Activated CD4-positive, alpha-beta T cell treated with anti-CD3 and anti-CD28 coated beads, Interleukin-2, amount 50 U/mL, for 24 hours (primary cell): ENCODE measurements around the gene TPD52L1.

Experiments used
- DNase-seq, 2 donors: peaks; one replicate each; pipeline ENCODE4 v3.0.0-alpha.2; 2020; ENCODE audit warnings: low read depth in 1 of 2, low spot score in 1 of 2

TPD52L1 gene

DNA sequence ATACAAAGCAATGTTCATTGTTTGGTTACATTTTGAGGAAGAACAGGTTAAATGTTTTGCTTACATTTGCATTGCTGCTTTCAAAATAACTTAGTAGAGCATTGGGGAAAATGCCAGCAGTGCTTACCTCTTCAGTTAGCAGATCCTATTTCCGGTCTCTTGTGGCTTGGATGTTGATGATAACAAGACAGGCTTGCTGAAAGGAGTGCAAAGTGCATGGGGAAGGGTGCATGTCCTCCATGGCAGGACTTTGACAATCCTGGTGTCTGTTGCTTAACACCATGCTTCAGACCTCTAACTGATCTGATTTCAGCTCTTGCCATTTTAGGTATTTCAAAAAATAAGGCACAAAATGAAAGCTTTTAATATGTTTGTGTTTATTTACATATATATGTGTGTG lies 21.1 kb downstream of the TPD52L1 start:
- no peak for DNase-seq

DNA sequence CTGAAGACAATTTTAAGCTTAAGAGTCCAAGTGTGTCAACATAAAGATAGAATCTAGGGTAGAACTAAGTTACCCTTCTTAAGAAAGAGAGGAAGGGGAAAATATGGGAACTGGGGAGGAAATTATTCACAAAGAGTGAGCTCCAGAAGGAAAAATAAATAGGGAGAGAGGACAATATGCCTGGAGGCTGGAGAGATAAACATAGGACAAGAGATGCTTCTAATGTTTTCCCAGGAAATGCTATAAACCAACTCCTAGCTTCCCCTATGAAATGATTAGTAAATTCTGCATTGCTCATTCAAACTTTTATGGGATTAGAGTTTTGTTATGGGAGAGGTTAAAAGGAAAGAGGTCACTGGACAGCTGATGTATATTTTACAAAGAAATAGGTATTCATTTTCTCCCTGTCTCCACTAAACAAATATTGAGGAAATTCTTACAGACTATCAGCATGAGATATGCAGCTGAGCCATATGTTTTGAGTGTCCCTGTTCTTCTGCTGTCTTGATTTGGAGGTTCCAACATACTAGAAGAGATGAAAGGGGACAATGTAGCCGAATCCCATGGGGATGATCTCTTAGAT lies 22.0 kb downstream of the TPD52L1 start:
- no peak for DNase-seq

GRCh38 chr6:125182237-125183008 lies 28.9 kb downstream of the TPD52L1 start:
- no peak for DNase-seq

DNA sequence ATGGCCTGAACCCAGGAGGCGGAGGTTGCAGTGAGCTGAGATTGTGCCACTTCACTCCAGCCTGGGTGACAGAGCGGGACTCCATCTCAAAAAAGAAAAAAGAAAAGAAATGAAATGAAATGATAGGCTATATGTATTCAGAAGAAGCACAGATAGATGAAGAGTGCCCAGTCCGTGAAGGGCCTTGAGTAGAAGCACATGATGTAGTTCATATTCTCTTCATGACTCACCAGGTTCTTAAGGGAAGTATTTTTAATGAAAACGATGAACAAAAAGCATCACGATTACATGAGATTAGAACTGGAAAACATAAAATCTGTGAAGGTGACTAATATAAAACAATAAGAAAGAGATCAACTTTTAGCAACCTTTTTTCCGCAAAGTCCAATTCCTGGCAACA lies 29.8 kb downstream of the TPD52L1 start:
- no peak for DNase-seq

GRCh38 chr6:125188037-125188436 lies 34.5 kb downstream of the TPD52L1 start:
- DNase-seq: no peak

- no peak for DNase-seq
These were observed 35.1 kb downstream of the TPD52L1 start for GRCh38 chr6:125188594-125189203.

DNA sequence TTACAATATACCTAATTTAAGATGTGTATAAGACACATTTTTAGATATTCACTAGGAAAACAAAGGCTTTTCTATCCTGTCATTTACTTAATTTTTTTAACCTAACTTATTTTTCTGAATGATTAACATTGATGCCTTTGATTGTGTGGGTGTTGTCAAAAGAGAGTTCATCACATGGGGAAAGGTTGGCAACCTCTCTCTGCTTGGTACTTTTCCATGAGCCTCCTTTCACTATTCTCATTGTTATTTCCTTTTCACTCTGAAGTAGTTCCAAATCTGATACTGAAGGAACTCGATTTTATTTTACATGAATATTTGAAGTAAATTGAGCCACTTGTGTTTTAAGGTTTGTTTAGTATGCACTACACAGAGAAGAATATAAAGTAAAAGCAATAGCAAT lies 35.9 kb downstream of the TPD52L1 start:
- no peak for DNase-seq

GRCh38 chr6:125190667-125191066 lies 37.1 kb downstream of the TPD52L1 start:
- DNase-seq: no peak

DNA sequence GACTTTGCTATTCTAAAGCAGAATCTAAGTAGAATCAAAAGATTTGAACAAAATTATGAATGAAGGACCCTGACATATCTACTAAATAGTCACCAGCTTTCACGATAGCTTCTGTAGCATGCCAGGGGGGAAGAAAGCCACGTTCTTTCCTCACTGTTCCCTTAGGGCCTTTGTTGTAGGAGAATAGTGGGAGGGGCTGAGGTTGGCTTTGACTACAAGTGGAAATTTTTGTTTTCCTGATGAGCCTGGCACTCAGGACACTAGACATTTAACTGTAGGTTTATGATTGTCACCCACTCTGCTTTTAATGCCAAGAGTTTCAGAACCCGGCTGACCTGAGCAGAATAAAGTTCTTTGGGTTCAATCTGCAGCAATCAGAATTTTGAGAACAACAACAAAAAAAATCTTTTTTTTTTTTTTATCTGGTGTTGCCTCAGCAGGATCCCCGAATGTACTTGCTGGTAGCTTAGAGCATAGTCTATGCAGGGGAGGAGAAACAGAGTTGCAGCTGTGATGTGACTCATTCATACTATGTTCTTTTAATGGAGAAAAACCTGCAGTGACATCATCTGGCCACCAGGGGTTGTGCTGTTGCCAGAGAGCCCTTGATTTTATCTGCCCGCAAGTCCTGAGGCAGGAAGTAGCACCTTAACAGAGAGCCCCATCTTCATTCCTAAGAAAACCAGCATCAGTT lies 38.5 kb downstream of the TPD52L1 start:
- peak; percentile 10 to 42 for DNase-seq

DNA sequence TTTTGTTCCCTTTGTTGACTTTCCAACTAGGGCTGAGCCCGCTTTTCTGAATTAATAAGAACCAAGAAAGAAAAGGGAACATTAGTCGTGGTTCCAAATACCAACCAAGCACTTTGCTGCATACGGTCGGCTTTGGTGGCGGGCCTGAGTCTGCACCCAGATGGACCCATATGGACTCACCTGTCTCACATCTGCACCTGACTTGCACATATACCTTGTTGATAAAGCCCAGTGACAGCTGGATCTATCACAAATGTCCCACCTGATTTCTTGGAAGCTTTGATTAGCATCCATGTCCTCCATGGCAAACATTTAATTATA lies 39.0 kb downstream of the TPD52L1 start:
- no peak for DNase-seq

GRCh38 chr6:125193208-125193607 lies 39.6 kb downstream of the TPD52L1 start:
- DNase-seq: no peak

GRCh38 chr6:125194941-125195340 lies 41.4 kb downstream of the TPD52L1 start:
- DNase-seq: no peak

DNA sequence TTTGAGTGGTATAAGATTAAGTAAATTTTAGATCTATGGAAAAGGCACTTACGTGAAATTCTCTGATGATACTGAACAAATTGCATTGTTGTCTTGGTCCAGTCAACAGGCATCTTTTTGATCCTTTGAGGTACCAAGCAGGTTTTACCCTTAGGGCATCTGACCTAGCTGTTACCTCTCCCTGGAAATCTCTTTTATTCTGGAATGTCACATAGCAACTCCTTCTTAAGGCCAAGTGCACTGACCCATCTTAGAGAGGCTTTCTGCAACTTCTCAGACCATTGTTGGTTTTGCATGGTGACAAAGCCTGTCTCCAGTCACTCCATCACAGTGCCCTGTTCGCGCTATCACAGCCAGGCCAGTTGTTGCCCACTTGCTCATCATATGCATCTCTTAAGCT lies 42.0 kb downstream of the TPD52L1 start:
- DNase-seq: no peak

- no peak for DNase-seq
These were observed 43.0 kb downstream of the TPD52L1 start for GRCh38 chr6:125196613-125197012.

DNA sequence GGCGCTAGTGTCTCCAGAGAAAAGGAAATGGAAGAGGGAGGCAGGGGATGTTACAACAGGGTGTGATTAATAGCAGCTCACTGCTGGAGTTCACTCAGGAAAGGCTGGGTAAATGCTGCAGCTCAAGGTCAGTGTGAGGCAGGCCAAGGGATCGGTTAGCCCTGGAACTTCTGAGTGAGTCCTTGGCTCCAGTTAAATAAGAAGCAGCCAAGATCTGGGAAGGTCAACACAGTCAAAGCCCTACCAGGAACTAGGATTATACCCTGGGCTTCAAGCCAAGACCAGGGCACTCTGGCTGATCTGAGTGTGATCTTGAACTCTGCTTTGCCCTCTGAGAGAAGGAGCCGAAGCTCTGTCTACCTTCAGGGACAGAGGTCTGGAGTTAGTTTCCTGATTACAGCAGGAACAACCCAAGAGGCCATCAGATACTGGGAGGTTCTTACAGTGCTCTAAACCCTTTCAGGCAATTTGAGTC lies 44.3 kb downstream of the TPD52L1 start:
- DNase-seq: no peak

DNA sequence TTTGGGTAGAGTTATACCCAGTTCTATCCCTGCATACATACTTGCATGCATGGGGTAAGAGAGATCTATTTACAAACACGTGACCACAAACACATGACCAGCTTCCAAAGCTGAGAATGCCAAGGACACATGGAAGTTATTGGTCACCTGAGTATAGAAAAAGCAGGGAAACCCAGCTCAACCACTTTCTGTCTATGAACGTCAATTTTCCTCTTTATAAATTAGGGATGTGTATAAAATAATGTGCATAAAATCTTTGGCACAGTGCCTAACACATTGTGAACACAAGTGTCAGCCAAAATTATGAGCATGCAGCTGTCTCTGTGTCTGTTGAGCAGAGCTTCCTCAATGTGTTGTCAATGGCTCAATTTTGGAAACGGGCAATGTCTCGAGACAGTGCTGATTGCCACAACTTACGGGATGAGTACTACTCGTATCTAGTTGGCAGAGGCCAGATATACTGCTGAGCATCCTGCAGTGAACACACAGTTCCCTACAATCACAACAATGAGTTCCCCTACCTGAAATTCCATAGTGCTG lies 44.9 kb downstream of the TPD52L1 start:
- DNase-seq: no peak

GRCh38 chr6:125200941-125201340 lies 47.4 kb downstream of the TPD52L1 start:
- DNase-seq: no peak

DNA sequence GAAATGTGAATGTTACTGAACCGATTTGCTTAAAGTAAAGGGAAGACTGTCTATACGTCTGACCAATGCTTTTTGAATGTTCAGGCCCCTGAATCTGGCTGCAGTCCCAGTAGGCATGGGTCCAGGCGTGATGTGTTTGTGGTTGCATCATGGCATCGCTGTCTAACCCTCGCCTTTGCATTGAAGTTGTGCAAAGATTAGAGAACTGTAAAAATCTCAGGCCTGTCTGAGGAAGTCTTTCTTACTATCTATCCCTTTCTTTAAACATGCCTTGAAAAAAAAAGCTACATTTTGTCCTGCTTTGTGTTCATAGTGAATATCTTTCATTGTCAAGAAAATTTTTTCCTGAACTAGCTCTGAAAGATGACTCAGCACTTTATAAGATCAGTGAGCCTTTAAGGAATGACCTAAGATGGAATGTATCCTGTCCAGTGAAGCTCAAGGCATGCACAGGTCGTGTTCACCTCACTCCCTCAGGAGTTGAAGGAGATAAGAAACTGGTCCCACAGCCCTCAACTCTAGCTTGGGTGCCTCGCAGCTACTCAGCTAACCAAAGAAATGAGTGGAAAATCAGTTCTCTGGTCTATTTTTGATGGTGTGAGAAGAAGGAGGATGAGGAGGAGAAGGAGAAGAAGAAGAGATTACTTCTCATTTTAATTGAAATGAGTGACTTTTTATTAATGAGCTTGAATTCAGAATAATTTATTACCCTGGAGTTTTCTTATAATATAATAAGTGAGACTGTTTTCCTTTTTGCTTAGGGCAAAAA lies 48.6 kb downstream of the TPD52L1 start:
- no peak for DNase-seq

DNA sequence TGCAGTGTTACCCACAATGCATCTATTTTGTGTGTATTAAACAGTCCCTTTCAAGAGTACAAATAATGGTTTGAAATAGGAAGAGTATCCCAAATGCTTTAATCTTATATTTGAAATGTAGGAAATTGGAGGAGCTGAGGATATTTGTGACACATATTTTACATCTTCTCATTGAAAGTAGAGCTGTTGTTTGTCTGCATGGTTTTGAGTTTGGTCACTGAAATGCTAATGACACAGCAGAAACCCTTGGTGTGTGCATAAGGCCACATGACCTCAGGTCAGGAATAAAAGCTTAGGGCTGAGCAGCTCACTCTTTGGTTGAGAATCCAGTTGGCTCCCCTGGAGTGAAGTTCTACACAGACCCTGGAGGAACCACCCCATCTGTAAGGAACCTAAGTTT lies 49.8 kb downstream of the TPD52L1 start:
- no peak for DNase-seq

DNA sequence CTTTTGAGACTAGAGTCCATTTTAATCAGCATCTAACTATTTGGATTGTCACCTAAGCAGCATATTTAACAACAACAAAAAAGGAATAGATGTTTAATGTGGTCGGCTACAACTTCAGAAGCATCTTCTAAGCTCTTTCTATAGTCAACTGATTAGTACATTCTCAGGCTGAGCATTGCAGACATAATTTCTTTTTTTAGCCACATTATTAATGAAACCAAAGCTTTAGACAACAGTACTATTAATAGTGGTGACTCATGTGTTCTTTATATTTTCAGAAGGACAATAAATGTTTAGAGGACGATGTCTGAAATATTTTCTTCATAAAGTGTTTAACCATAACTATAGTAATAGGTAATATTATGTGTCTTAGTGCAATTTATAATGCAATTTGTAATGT lies 52.4 kb downstream of the TPD52L1 start:
- no peak for DNase-seq

DNA sequence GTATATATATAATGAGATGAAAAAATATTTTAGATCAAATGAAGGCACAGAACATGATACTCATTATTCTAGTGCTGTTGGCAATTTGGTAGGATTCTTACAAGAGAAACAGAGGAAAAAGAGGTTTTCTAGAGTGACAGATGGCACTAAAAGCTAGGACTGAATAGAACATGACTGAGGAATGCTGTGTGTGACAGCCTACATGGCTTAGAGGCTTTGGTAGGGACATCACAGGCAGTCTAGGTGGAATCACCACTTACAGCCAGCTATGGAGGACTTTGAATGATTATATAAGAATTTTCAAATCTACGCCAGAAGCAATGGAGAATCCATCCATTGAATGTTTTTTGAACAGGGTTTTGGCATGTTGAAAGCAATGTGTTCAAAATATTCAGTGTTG lies 52.8 kb downstream of the TPD52L1 start:
- no peak for DNase-seq
